GM19328 (cell line): ENCODE data around the gene RRP36.

Experiments
- ATAC-seq: cut with Tn5 transposase; IDR thresholded peaks from one replicate; pipeline ENCODE4 v1.9.1; 2021; ENCODE audit warnings: mild to moderate bottlenecking, moderate library complexity; ENCODE audit not compliant: unreplicated experiment

Gene RRP36

GRCh38 chr6:43006251-43006650 is 15.2 kb upstream of the RRP36 start:
- ATAC-seq: no peak

GRCh38 chr6:43007126-43007525 is 14.3 kb upstream of the RRP36 start:
- ATAC-seq: no peak

- no peak for ATAC-seq
Measured at GRCh38 chr6:43009124-43009523, 12.3 kb upstream of the RRP36 start.

GRCh38 chr6:43011207-43011606 is 10.2 kb upstream of the RRP36 start:
- ATAC-seq: no peak

- no peak for ATAC-seq
Measured at GRCh38 chr6:43012364-43012763, 9.1 kb upstream of the RRP36 start.

GRCh38 chr6:43013097-43013842 is 8.2 kb upstream of the RRP36 start:
- no peak for ATAC-seq

- peak; percentile 88 for ATAC-seq
Measured at GRCh38 chr6:43013843-43014433, 7.5 kb upstream of the RRP36 start, which contains the start of the genes KLHDC3 and MEA1. TSS of gene KLHDC3 (plus strand) at chr6:43014249. CDS start at chr6:43017193, 2,944 bp downstream. TSS of gene MEA1 (minus strand) at chr6:43013946. CDS start at chr6:43013813, 133 bp downstream.

- no peak for ATAC-seq
Measured at GRCh38 chr6:43014434-43014909, 7.0 kb upstream of the RRP36 start.

GRCh38 chr6:43016176-43016942 is 5.1 kb upstream of the RRP36 start:
- no peak for ATAC-seq

- ATAC-seq: no peak
Measured at GRCh38 chr6:43016943-43017334, 4.5 kb upstream of the RRP36 start.

- ATAC-seq: no peak
Measured at GRCh38 chr6:43019152-43019551, 2.3 kb upstream of the RRP36 start.

GRCh38 chr6:43020052-43020705 is 1.2 kb upstream of the RRP36 start:
- no peak for ATAC-seq

- ATAC-seq: no peak
Measured at GRCh38 chr6:43020847-43021246, 576 bp upstream of the RRP36 start.

- ATAC-seq: no peak
Measured at GRCh38 chr6:43024436-43024835, 3.0 kb downstream of the RRP36 start.

- ATAC-seq: no peak
Measured at GRCh38 chr6:43026365-43026764, 4.9 kb downstream of the RRP36 start.

- ATAC-seq: no peak
Measured at GRCh38 chr6:43029120-43029519, 7.7 kb downstream of the RRP36 start.

- no peak for ATAC-seq
Measured at GRCh38 chr6:43032326-43032725, 10.9 kb downstream of the RRP36 start.

- no peak for ATAC-seq
Measured at GRCh38 chr6:43033496-43034189, 12.2 kb downstream of the RRP36 start.

- ATAC-seq: no peak
Measured at GRCh38 chr6:43034190-43034525, 12.7 kb downstream of the RRP36 start.

GRCh38 chr6:43035495-43036194 is 14.2 kb downstream of the RRP36 start:
- ATAC-seq: no peak
